IPS DF 6.9 (cell line): ENCODE data around the gene TMEM217.
A peak's percentile ranks its signal among the peaks of the same experiment; 100 is the strongest.

ENCODE experiments used
- DNase-seq: peaks from one replicate; pipeline ENCODE4 v3.0.0-alpha.2; 2013; ENCODE audit warnings: low read depth, low spot score
- H3K27ac ChIP-seq: one replicate; pipeline ENCODE4 v1.5.1; 2013; ENCODE audit warnings: low read length, control low read depth
- H3K27me3 ChIP-seq: 2 replicates; pipeline ENCODE4 v1.6.1; 2013; ENCODE audit warnings: mild to moderate bottlenecking, low read length; ENCODE audit not compliant: control insufficient read depth, insufficient read depth
- H3K36me3 ChIP-seq: 2 replicates; pipeline ENCODE4 v1.6.1; 2013; ENCODE audit warnings: low read length; ENCODE audit not compliant: control insufficient read depth, insufficient read depth
- H3K4me1 ChIP-seq: 2 replicates; pipeline ENCODE4 v1.6.1; 2013; ENCODE audit warnings: low read length; ENCODE audit not compliant: control insufficient read depth, insufficient read depth
- H3K4me3 ChIP-seq: 2 replicates; pipeline ENCODE4 v1.5.1; 2013; ENCODE audit warnings: mild to moderate bottlenecking, low read length
- H3K9me3 ChIP-seq: 2 replicates; pipeline ENCODE4 v1.6.1; 2013; ENCODE audit warnings: low read length, inconsistent platforms; ENCODE audit not compliant: control insufficient read depth, insufficient read depth
- whole genome bisulfite sequencing: extraction: QIAGEN DNeasy Blood & Tissue Kit; methylation state at CpG from one replicate; pipeline ENCODE4 v1.1.7; 2013; ENCODE audit warnings: mixed read lengths, missing lambda C conversion rate; ENCODE audit not compliant: insufficient read length, insufficient coverage; 5-methylcytosine and 5-hydroxymethylcytosine counted together

Gene TMEM217

GRCh38 chr6:37218061-37218460 is 39.9 kb downstream of the TMEM217 start:
- Histone ChIP-seq H3K4me1 (no peaks in the 10 kb centered on the region), H3K9me3 (no peaks in the 10 kb centered on the region), H3K4me3 (no peak overlapping the region), H3K36me3 (no peaks in the 10 kb centered on the region), H3K27ac (no peak overlapping the region), H3K27me3 (no peaks in the 10 kb centered on the region)
- DNase-seq = no peak
- no CpG with 5 or more reads among the region's 6 CpGs for whole genome bisulfite sequencing

GRCh38 chr6:37212268-37212667 is 45.7 kb downstream of the TMEM217 start:
- DNase-seq = no peak
- no CpG with 5 or more reads among the region's 9 CpGs for WGBS
- Histone ChIP-seq H3K27me3 (no peaks in the 10 kb centered on the region), H3K27ac (no peak overlapping the region), H3K4me3 (no peak overlapping the region), H3K9me3 (no peaks in the 10 kb centered on the region), H3K36me3 (no peaks in the 10 kb centered on the region), H3K4me1 (no peaks in the 10 kb centered on the region)

- Histone ChIP-seq H3K36me3 (no peaks in the 10 kb centered on the region), H3K27me3 (no peaks in the 10 kb centered on the region), H3K4me3 (no peak overlapping the region), H3K9me3 (no peaks in the 10 kb centered on the region), H3K4me1 (no peaks in the 10 kb centered on the region), H3K27ac (no peak overlapping the region)
- peak; percentile 78 for DNase-seq
- WGBS = no CpG with 5 or more reads among the region's 7 CpGs
Measured at GRCh38 chr6:37210313-37210968, 47.5 kb downstream of the TMEM217 start.

GRCh38 chr6:37209461-37210205 is 48.3 kb downstream of the TMEM217 start:
- H3K27me3 ChIP-seq = no peaks in the 10 kb centered on the region
- H3K4me1 ChIP-seq = no peaks in the 10 kb centered on the region
- H3K9me3 ChIP-seq = no peaks in the 10 kb centered on the region
- H3K36me3 ChIP-seq = no peaks in the 10 kb centered on the region
- DNase-seq = no peak
- WGBS = no CpG with 5 or more reads among the region's 12 CpGs
- H3K4me3 ChIP-seq = no peak overlapping the region
- H3K27ac ChIP-seq = no peak overlapping the region

GRCh38 chr6:37208793-37209192 is 49.2 kb downstream of the TMEM217 start:
- no CpG with 5 or more reads among the region's 7 CpGs for WGBS
- Histone ChIP-seq H3K27ac (no peak overlapping the region), H3K36me3 (no peaks in the 10 kb centered on the region), H3K4me3 (no peak overlapping the region), H3K27me3 (no peaks in the 10 kb centered on the region), H3K4me1 (no peaks in the 10 kb centered on the region), H3K9me3 (no peaks in the 10 kb centered on the region)
- no peak for DNase-seq

GRCh38 chr6:37207903-37208456 is 50.0 kb downstream of the TMEM217 start:
- Histone ChIP-seq H3K4me1 (no peaks in the 10 kb centered on the region), H3K36me3 (no peaks in the 10 kb centered on the region), H3K9me3 (no peaks in the 10 kb centered on the region), H3K4me3 (no peak overlapping the region), H3K27me3 (no peaks in the 10 kb centered on the region), H3K27ac (no peak overlapping the region)
- DNase-seq = peak; percentile 87
- WGBS = no CpG with 5 or more reads among the region's 7 CpGs

GRCh38 chr6:37206622-37207021 is 51.3 kb downstream of the TMEM217 start:
- Histone ChIP-seq H3K27me3 (no peaks in the 10 kb centered on the region), H3K27ac (no peak overlapping the region), H3K4me1 (no peaks in the 10 kb centered on the region), H3K9me3 (no peaks in the 10 kb centered on the region), H3K36me3 (no peaks in the 10 kb centered on the region), H3K4me3 (no peak overlapping the region)
- DNase-seq = no peak
- WGBS = no CpG with 5 or more reads among the region's 9 CpGs

- no peak overlapping the region for H3K27ac ChIP-seq
- no CpG with 5 or more reads among the region's 4 CpGs for WGBS
- no peaks in the 10 kb centered on the region for H3K4me1 ChIP-seq
Measured at GRCh38 chr6:37205997-37206340, 52.0 kb downstream of the TMEM217 start.

GRCh38 chr6:37205175-37205996 is 52.6 kb downstream of the TMEM217 start:
- no CpG with 5 or more reads among the region's 13 CpGs for WGBS
- Histone ChIP-seq H3K36me3 (no peaks in the 10 kb centered on the region), H3K4me1 (no peaks in the 10 kb centered on the region), H3K4me3 (no peak overlapping the region), H3K27ac (no peak overlapping the region), H3K27me3 (no peaks in the 10 kb centered on the region), H3K9me3 (no peaks in the 10 kb centered on the region)
- DNase-seq = no peak

More at GRCh38 chr6:37205997-37206340, 52.0 kb downstream of the TMEM217 start:
- Histone ChIP-seq H3K27me3 (no peaks in the 10 kb centered on the region), H3K9me3 (no peaks in the 10 kb centered on the region), H3K4me3 (no peak overlapping the region), H3K36me3 (no peaks in the 10 kb centered on the region)
- DNase-seq = no peak

GRCh38 chr6:37204014-37204751 is 53.8 kb downstream of the TMEM217 start:
- Histone ChIP-seq H3K9me3 (no peaks in the 10 kb centered on the region), H3K27me3 (no peaks in the 10 kb centered on the region), H3K36me3 (no peaks in the 10 kb centered on the region), H3K27ac (no peak overlapping the region), H3K4me3 (no peak overlapping the region), H3K4me1 (no peaks in the 10 kb centered on the region)
- no peak for DNase-seq
- 100% methylated on average over 1 of the region's 7 CpGs for WGBS
